Skeletal muscle cell (primary cell): Measurements from ENCODE around the gene MRPL38.
A peak's percentile ranks its signal among the peaks of the same experiment; 100 is the strongest.
"Not testable (repeated sequence)": the region's sequence is repeated elsewhere in the genome, so short reads cannot be mapped to it uniquely, and the experiment has no call there.

ENCODE experiments used
- DNase-seq: peaks from one replicate; pipeline ENCODE4 v3.0.0-alpha.2; 2010; ENCODE audit warnings: low read depth
- H3K4me3 ChIP-seq: 2 replicates; pipeline ENCODE4 v1.5.1; 2011; ENCODE audit warnings: low read depth, mild to moderate bottlenecking, control low read depth, low read length, moderate library complexity

The MRPL38 gene

GRCh38 chr17:75880266-75880665, 24.4 kb downstream of the MRPL38 start:
- H3K4me3 ChIP-seq: no peak overlapping the region
- no peak for DNase-seq

- no peak for DNase-seq
- H3K4me3 ChIP-seq: peak within 1 kb of the TSS; percentile 54
Observed at GRCh38 chr17:75878174-75878998, 26.3 kb downstream of the MRPL38 start, which contains the start of gene TRIM47. Gene TRIM47, minus strand, starts transcription at chr17:75878581. Its CDS starts 33 bp downstream, at chr17:75878548.

GRCh38 chr17:75877752-75878173, 26.9 kb downstream of the MRPL38 start:
- no peak for DNase-seq
- H3K4me3 ChIP-seq: peak overlapping the region; percentile 54

GRCh38 chr17:75876938-75877751, 27.5 kb downstream of the MRPL38 start:
- peak overlapping the region; percentile 54 for H3K4me3 ChIP-seq
- peak; percentile 83 for DNase-seq

GRCh38 chr17:75876190-75876937, 28.3 kb downstream of the MRPL38 start:
- H3K4me3 ChIP-seq: peak overlapping the region; percentile 54
- DNase-seq: no peak

GRCh38 chr17:75875940-75876189, 28.8 kb downstream of the MRPL38 start:
- no peak for DNase-seq
- no peak overlapping the region for H3K4me3 ChIP-seq

- no peak for DNase-seq
- H3K4me3 ChIP-seq: no peak overlapping the region
Observed at GRCh38 chr17:75875182-75875939, 29.3 kb downstream of the MRPL38 start.

GRCh38 chr17:75874323-75875181, 30.1 kb downstream of the MRPL38 start:
- no peak overlapping the region for H3K4me3 ChIP-seq
- DNase-seq: no peak

- no peak overlapping the region for H3K4me3 ChIP-seq
- no peak for DNase-seq
Observed at GRCh38 chr17:75873587-75874322, 30.9 kb downstream of the MRPL38 start.

- no peak for DNase-seq
- no peak overlapping the region for H3K4me3 ChIP-seq
Observed at GRCh38 chr17:75872434-75873351, 32.0 kb downstream of the MRPL38 start.

GRCh38 chr17:75870228-75870627, 34.5 kb downstream of the MRPL38 start:
- not testable (repeated sequence) for DNase-seq, H3K4me3 ChIP-seq

GRCh38 chr17:75869282-75870141, 35.2 kb downstream of the MRPL38 start:
- no peak overlapping the region for H3K4me3 ChIP-seq
- no peak for DNase-seq

GRCh38 chr17:75868730-75869281, 35.9 kb downstream of the MRPL38 start:
- H3K4me3 ChIP-seq, DNase-seq: not testable (repeated sequence)

- H3K4me3 ChIP-seq, DNase-seq: not testable (repeated sequence)
Observed at GRCh38 chr17:75865404-75866188, 39.1 kb downstream of the MRPL38 start.

GRCh38 chr17:75864887-75865286, 39.8 kb downstream of the MRPL38 start:
- not testable (repeated sequence) for H3K4me3 ChIP-seq, DNase-seq
